ENCODE measurements around the gene LCA5.

- TF ChIP-seq CTCF (IDR thresholded peaks at IDR 0.05) (no peak), EZH2 (IDR thresholded peaks at IDR 0.05; ENCODE audit: borderline replicate concordance, insufficient read depth, low read depth, low read length, poor library complexity, severe bottlenecking) (no peak)
Measured at GRCh38 chr6:79564636-79565035, 27.4 kb upstream of the LCA5 start.

Data from B cell (primary cell).